Dermis microvascular lymphatic vessel endothelial cell (primary cell): ENCODE results near the gene CUL4A. TPM values are rescaled to one million over a fixed set of nuclear protein-coding genes. Genes with fewer than 3 reads are reported as not detected.

Experiments used
- DNase-seq, 2 donors: peaks; one replicate each; pipeline versions ENCODE4 v3.0.0 to v3.0.0-alpha.2; 2010; ENCODE audit warnings: low read depth in 2 of 2
- total RNA-seq: library from RNA; depleted of rRNA; stranded (reverse); fragments of >200 nt; gene quantifications from 2 replicates; pipeline ENCODE4 v1.2.1, GENCODE V29; 2014

Gene CUL4A
- total RNA-seq, 1 donor from 2014 or later, result 80.1 TPM

- peak in 1 of 2 donors; percentile 34 for DNase-seq
These were observed 29.8 kb upstream of the CUL4A start for GRCh38 chr13:113179374-113180230.

DNA sequence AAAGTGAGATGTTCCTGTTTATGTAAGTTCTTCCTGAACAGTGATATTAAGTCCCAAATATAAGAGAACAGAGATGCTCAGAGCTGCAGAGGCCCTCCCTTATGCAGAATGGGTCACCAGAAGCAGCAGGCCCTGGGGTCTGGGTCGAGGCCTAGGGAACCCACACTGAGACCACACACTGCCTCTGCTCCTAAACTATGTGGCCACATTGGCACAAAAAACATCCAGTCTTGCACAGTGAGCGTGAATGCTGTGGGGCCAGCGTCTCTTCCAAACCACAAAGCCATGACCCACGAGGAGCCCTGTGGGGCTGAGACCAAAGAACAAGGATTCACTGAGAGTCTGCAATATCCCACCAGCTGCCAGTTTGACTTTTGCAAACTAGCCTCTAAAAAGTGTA is 27.4 kb upstream of the CUL4A start:
- no peak for DNase-seq

DNA sequence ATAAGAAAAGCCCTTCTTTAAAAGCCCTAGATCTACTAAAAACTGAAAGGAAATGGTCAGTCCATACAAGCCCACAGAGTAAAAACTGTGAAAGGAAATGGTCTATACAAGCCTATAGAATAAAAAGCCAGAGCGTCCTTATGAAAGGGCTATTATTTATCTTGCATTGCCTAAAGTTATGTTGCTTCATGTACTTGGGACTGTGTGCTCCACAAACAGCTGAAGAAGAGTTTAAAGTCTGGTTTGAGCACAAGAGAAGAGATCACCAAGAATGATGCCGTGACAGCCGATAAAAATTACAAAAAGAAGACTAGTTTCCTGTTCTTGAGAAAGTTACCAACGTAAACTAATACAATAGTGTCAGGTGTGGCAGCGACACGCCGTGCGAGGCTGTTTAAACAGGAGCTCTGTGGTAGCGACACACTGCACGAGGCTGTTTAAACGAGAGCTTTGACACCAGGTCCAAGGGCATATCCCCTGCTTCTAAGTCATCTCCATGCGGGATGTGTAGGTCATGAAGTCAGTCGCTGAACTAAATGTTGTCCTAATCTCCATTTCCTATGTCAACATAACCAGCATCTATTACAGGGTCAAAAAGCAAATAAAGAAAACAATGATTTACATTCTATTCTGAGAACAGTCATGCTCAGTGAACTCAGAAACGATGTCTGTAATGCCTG is 25.8 kb upstream of the CUL4A start:
- peak in 1 of 2 donors; percentile 57 for DNase-seq

DNA sequence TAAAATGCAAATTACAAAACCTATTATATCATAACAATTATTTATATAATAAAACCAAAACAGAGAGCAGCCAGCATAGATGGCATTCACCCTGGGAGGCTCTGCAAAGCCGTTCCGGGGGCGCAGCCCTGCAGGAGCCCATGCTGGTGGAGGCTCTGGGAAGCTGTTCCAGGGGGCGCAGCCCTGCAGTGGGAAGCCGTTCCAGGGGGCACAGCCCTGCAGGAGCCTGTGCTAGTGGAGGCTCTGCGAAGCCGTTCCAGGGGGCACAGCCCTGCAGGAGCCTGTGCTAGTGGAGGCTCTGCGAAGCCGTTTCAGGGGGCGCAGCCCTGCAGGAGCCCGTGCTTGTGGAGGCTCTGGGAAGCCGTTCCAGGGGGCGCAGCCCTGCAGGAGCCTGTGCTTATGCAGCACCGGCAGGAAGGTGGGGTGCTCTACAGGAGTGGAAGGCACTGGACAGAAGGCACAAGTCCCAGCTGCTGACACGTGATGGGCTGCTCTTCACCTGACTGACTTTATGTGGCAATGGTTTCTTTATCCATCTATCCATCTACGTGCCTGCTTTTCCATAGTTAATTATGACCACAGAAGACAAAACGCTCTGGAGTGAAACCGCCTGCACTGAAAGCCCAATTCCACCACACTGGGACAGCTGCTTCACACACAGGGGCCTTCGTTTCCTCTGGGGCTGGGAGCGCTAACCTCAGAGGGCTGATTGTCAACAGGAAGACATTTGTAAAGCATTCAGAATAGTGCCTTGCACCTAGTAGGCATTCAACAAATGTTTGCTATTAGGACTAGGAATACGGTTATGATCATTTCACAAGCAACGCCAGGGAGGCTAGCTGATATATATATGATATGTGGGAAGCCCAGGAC is 24.6 kb upstream of the CUL4A start:
- peak in 1 of 2 donors; percentile 23 for DNase-seq

- peak in 1 of 2 donors; percentile 36 for DNase-seq
These were observed 23.1 kb upstream of the CUL4A start for GRCh38 chr13:113186061-113186900.

DNA sequence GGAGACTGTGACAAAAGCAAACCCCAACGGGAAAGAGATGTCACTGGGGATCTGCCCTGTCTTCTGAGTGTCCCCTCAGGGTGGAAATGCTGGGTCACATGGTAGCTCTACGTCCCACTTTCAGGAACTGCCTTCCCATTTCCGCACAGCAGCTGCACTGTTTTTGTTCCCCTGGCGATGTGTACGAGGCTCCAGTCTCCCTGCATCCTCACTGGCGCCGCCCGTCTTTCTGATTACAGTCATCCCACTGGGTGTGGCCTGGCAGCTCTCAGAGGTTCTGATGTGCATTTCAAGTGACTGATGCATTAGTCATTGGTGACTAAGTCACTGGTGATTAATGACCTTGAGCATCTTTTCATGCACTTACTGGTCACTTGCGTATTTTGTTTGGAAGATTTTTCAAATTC is 22.1 kb upstream of the CUL4A start:
- DNase-seq, result peak; percentile 97 to 99

DNA sequence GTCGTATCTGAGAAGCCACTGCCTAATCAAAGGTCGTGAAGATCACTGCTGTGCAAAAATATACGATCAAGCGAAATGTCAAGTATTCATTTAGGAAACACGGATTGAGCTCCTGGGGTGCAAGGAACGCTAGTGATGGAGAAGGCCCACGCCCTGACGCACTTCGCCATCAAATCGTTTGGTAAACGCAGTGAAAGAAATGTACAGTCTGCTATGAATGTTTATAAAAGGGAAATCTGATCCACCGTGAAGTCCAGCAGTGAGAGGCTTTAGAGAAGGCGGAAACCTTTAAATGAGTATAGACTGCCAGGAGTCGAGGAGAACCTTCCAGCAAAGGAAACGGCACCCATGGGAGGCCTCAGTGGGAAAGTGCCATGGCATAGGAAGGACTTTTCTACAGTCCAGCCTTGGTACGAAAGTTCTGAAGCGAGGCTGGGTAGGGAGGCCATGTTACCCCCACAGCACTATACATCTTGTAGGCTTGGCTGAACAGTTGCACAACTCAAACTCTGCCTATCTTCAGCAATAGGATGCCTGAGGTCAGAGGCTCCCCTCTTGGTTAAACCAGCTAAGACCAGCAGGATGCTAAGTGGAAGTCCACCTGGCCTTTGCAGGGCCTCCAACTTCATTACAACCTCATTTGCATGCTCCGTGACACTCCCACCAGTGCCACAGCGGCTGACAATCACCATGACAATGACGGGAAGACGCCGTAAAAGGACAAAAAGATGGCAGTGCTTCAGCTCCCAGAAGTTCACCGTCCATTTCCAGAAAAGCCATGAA is 21.3 kb upstream of the CUL4A start:
- no peak for DNase-seq

- DNase-seq, result no peak
These were observed 19.2 kb upstream of the CUL4A start for GRCh38 chr13:113190181-113190580.

DNA sequence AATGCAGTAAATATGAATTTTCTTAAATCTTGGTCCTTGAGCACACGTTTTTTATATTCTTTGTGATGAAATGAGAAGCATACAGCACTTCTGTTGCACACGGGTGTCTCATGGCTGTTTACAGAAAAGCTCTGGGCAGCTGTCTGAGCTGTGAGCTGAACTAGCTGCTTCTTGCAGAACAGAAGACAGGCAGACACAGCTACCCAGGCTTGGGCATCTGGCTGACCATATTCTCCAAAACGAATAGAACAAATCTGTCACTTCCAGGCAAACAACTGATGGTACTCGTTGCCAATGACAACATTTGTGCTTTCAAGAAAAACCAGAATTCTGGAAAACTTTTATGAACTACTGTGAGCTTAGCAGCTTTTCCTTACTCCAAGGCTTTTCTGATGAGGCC is 17.1 kb upstream of the CUL4A start:
- no peak for DNase-seq

DNA sequence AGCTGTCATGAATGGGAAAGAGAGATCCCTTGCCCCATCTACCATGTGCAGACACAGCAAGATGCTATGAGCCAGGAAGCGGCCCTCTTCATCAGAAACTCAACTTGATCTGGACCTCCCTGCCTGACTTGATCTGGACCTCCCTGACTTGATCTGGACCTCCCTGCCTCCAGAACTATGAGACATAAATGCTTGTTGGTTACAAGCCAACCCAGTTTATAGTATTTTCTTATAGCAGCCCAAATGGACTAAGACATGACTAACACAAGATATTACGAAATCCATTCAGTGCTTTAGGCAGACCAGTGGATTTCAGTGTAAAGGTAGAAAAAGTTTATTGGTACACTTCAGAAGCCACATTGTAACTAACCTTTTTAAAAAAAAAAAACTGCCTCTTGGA is 16.5 kb upstream of the CUL4A start:
- no peak for DNase-seq

GRCh38 chr13:113195360-113195759 is 14.1 kb upstream of the CUL4A start:
- no peak for DNase-seq

DNA sequence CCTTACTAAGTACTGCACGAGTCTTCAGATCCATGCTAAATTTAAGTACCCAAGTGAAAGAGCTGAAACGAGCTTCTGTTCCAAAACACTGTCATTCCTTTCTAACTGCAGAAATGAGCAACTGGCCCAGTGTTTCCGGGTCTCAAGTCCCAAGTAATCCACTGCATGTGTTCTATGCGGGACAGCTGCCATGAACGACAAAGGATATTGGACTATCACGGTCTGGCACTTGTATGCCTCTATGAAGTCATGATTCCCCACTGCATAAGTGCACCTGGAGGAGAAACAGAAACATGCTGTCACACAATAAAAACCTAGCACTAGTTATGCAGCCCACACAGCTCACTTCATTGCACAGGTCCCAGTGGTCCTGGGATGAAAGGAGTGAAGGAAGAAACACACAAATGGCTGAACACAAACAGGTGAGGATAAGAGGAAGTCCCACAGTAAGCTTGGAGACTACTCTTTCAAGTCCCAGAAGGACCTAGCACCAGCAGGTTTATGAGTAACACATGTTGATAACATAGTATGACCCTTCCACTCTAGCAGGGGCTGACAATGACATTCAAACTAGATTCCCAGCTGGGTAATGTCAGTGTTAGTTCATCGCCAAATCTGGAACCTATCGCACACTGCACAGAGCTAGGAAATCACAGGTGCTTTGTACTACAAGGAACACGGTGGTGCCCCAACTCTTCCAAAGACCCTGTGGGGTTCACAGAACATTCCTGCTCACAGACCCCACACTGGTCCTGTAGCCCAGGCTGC is 12.3 kb upstream of the CUL4A start:
- no peak for DNase-seq

DNA sequence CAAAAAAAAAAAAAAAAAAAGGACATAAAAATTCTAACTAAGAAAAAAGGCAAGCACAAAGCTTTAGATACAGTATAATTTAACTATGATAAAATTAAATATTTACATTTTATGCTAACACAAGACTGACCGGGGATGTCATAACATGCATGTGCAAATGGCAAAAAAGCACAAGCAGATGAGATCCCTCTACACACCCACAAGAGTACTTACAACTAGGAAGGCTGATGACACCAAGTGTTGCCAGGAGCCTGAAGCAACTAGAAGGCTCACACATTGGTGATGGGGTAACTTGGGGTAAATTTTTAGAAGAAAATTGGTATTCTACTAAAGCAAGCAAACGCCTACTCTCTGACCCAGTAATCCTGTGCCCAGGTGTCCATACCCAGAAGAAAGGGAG is 7.6 kb upstream of the CUL4A start:
- no peak for DNase-seq

DNA sequence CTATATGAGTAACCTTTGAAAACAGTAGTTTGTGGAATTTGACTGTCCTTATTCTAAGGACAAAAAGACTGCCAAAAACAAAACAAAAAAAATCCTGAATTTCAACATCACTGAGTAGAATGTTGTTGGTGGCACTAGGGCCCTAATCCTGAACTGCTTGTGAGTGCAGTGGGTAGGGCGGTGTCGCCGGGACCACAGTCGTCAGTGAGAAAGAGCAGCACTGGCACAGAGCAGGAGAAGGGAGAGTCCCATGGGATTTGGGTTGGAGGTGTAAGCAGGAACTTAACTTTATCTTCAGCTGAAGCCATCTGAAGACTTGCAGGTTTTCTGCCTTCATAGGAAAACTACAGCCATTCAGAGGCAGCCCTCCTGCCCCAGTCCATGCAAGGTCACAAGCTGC is 6.5 kb upstream of the CUL4A start:
- DNase-seq, result no peak

DNA sequence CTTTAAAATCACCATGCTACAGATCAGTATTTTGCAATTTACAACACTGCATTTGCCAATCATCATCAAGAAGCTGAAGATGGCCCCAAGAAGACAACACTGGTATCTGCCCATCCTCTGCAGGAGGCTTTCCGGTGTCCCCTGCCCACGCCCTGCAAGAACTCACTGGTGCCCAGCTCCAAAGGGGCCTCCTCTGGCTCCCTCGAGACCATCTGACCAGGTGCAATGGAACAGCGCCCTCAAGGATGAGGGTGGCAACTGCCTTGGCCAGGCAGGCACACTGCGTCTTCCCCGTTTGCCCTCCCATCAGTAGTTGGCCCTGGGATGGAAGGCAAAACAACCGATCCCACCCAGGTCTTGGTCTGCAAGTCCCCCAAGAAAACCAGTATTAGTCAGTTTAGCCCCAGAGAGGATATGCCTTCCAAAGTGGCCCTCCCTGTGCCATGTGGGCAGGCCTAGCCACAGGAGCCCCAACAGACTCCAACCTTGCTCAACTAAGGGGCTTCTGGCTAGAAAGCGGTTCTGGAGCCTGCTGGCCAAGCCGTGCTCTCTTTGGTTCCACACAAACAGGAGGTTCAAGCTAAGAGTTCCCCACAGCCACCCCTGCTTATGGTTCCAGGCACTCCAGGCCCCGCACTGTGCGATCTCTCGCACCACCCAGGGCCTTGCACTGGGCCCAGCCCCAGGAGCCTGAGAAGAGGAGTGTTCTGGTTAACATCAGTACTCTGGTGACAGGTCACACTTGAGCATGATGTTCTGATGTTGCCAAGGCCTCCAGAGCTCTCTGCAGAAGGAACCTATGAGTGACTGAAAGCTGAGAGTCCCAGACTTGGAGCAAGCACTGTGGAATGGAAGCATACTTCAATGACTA is 5.7 kb upstream of the CUL4A start:
- DNase-seq, result no peak

- no peak for DNase-seq
These were observed 5.1 kb upstream of the CUL4A start for GRCh38 chr13:113204378-113204734.

DNA sequence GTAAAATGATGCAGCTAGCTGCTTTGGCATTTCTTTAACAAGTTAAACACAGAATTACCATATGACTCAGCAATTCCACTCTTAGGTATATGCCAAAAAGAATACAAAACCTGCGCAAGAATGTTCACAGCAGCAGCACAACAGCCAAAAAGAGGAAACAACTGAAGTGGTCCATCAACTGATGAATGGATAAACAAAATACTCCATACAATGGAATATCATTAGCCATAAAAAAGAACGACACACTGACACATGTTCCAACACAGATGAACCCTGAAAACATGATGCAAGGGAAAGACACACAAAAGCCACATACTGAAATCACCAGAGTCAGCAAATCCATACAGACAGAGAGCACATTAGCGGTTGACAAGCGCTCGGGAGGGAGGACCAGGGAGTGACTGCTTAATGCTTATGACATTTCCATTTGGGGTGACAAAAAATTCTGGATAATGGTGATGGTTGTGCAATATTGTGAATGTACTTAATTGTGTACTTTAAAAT is 3.9 kb upstream of the CUL4A start:
- DNase-seq, result peak; percentile 70 to 72

DNA sequence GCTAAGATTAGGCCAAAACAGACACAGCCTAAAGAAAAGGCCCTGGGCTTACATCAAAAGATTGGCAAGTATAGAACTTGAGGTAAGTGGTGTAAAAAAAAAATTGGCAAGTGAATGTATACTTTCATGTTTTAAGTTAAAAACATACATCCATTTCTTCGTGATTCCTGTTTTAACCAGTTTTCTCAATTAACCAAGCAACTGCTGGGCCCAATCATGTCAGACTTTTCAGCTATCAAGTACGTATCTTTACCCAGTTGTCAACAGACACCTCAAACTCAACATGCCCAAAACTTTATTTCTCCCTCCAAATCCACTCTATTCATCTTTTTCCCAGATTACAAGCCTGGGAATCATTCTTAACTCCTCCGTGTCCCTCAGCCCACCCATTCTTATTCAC is 2.0 kb upstream of the CUL4A start:
- no peak for DNase-seq
